H1 (cell line): ENCODE measurements around the gene BRAT1. TPM values are rescaled to one million over a fixed set of nuclear protein-coding genes. Genes with fewer than 3 reads are reported as not detected.

ENCODE experiments used
- CBX8 ChIP-seq: fragments of 300-800, 300-1000 bp; sonication (generic); IDR thresholded peaks from 2 replicates; pipeline ENCODE4 v1.7.1; 2016; ENCODE audit warnings: low read depth, low read length, borderline replicate concordance
- ZNF274 ChIP-seq: IDR thresholded peaks from 2 replicates; pipeline ENCODE4 v1.7.0; 2012; ENCODE audit warnings: low read length, borderline replicate concordance; ENCODE audit errors: extremely low read depth
- polyA plus RNA-seq, 7 experiments: library from polyadenylated mRNA; depleted of rRNA in 3 of 7; stranded (reverse) in 5 of 7; unstranded in 2 of 7; fragments of >200 nt in 5 of 7; fragments of 200-250 nt in 2 of 7; gene quantifications; 1 replicate in 5 of 7; 2 replicates in 1 of 7; 4 replicates in 1 of 7; pipeline versions ENCODE4 v1.2.1 to v1.2.3, GENCODE V29; 2011 to 2013; ENCODE audit warnings: missing spikeins in 2 of 7, mixed read lengths in 2 of 7
- total RNA-seq: library from RNA; stranded (reverse); fragmentation: NEBNext Ultra II Directional; extraction: Animal tissue kit (Norgen Biotek cat#: 25700); gene quantifications from 2 replicates; pipeline ENCODE4 v1.2.1, GENCODE V29; 2021

BRAT1 gene
- total and polyA plus RNA-seq, 2 of the 8 experiments (the other 6 are each of a cell fraction or from before 2014, with no cell fraction given): 36.8 to 42.3 TPM

DNA sequence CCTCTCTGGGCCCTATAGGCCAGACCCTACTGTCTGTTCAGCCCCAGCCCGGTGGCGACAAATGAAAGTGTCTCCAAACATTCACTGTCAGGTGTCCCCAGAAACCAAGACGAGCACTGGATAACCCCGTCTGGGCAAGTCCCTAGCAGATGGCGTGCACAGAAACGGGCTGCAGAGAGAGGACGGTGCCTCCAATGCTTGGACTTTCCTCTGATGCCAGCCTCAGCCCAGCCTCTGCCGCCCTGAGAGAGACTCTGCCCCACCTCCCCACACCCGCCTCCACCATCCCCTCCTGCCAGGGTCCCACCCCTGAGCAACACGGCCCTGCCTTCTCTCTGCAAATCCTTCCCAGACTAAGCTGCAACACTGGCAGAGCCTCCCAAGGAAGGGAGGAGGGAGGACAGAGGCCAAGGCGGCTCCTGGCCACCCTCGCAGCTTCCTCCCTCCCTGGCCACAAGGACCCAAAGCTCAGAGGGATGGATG lies 43.1 kb downstream of the BRAT1 start (continued):
- TF ChIP-seq ZNF274: no peak
- TF ChIP-seq CBX8: no peak
